ENCODE measurements around the gene SOCS7. TPM values are rescaled to one million over a fixed set of nuclear protein-coding genes. Genes with fewer than 3 reads are reported as not detected.

SOCS7 gene
- total RNA-seq, 1 experiment from 2014 or later, result 31.0 TPM

GRCh38 chr17:38334480-38335364 is 16.9 kb upstream of the SOCS7 start:
- H3K4me3 ChIP-seq (ENCODE audit: low read depth in 2 of 2, low read length in 2 of 2), result no peak overlapping the region
- DNase-seq (ENCODE audit: low read depth, low spot score) (no peak), ATAC-seq (no peak)
- no peaks in the 10 kb centered on the region for H3K4me1 ChIP-seq (ENCODE audit: control insufficient read depth, insufficient read depth, low read length)
- TF ChIP-seq POLR2AphosphoS5 (IDR thresholded peaks at IDR 0.05; ENCODE audit: low read depth, low read length) (no peak), SIN3A (IDR thresholded peaks at IDR 0.05; ENCODE audit: borderline replicate concordance, insufficient read depth, low read depth, low read length) (no peak), REST (IDR thresholded peaks at IDR 0.05; ENCODE audit: insufficient read depth in 1 of 2, low read depth in 2 of 2, low read length in 1 of 2) (no peak), TCF7L2 (IDR thresholded peaks at IDR 0.05; ENCODE audit: low read depth, low read length) (no peak)
- TF ChIP-seq, protein P1, sequence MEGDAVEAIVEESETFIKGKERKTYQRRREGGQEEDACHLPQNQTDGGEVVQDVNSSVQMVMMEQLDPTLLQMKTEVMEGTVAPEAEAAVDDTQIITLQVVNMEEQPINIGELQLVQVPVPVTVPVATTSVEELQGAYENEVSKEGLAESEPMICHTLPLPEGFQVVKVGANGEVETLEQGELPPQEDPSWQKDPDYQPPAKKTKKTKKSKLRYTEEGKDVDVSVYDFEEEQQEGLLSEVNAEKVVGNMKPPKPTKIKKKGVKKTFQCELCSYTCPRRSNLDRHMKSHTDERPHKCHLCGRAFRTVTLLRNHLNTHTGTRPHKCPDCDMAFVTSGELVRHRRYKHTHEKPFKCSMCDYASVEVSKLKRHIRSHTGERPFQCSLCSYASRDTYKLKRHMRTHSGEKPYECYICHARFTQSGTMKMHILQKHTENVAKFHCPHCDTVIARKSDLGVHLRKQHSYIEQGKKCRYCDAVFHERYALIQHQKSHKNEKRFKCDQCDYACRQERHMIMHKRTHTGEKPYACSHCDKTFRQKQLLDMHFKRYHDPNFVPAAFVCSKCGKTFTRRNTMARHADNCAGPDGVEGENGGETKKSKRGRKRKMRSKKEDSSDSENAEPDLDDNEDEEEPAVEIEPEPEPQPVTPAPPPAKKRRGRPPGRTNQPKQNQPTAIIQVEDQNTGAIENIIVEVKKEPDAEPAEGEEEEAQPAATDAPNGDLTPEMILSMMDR (IDR thresholded peaks at IDR 0.05), result no peak
- ChIA-PET POLR2A (interaction anchor here (0.6 kb wide), 1 partner anchor 223 kb away, joined by 7 read pairs; no protein-coding TSS in a partner anchor), CTCF (interaction anchor here (0.6 to 0.7 kb wide), 2 partner anchors 46 to 77 kb away, joined by 3 read pairs; no protein-coding TSS in a partner anchor)
- BruUV-seq (replicated peaks), result no TSS peak
- in situ Hi-C loops (cut with HindIII; ENCODE audit: low pct_unique_long_range_greater_than_20kb, low sequenced_read_pairs), result no loop called here
- H3K9me3 ChIP-seq (ENCODE audit: control insufficient read depth, insufficient read depth, low read depth, low read length), result no peaks in the 10 kb centered on the region
- no peaks in the 10 kb centered on the region for H3K36me3 ChIP-seq (ENCODE audit: control insufficient read depth, insufficient read depth, low read length)
- intact Hi-C loops (cut with micrococcal nuclease; ENCODE audit: unreplicated experiment), result no loop called here
- H3K27ac ChIP-seq (ENCODE audit: low read length), result no peak overlapping the region
- no peaks in the 10 kb centered on the region for H3K27me3 ChIP-seq (ENCODE audit: control insufficient read depth, insufficient read depth, low read length)

DNA sequence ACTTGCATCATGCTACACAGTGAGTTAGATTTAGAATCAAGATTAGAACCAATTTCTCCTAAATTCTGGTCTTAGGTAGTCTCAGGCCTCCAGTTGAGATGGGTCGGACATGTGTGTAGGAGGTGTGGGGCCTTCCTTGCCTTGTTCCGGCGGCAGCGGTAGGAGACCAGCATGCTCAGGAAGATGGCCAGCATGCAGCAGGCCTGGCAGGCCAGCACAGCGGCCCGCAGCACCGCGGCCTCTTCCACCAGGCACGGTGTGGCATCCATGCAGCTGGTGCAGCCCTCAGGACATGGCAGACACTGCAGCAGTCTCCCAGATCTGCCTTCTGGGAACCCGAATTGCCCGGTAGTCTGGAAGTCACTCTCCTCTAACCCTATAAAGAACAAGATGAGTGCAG is 14.8 kb upstream of the SOCS7 start:
- DNase-seq (ENCODE audit: low read depth, low spot score) (no peak), ATAC-seq (no peak)
- TF ChIP-seq, protein P1 (IDR thresholded peaks at IDR 0.05), result no peak
- TF ChIP-seq POLR2AphosphoS5 (IDR thresholded peaks at IDR 0.05; ENCODE audit: low read depth, low read length), result no peak
- TF ChIP-seq SIN3A (IDR thresholded peaks at IDR 0.05; ENCODE audit: borderline replicate concordance, insufficient read depth, low read depth, low read length), result no peak
- no peak for TF ChIP-seq REST (IDR thresholded peaks at IDR 0.05; ENCODE audit: insufficient read depth in 1 of 2, low read depth in 2 of 2, low read length in 1 of 2)
- TF ChIP-seq TCF7L2 (IDR thresholded peaks at IDR 0.05; ENCODE audit: low read depth, low read length), result no peak
- Histone ChIP-seq H3K4me3 (ENCODE audit: low read depth in 2 of 2, low read length in 2 of 2) (no peak overlapping the region), H3K9me3 (ENCODE audit: control insufficient read depth, insufficient read depth, low read depth, low read length) (no peaks in the 10 kb centered on the region), H3K27me3 (ENCODE audit: control insufficient read depth, insufficient read depth, low read length) (no peaks in the 10 kb centered on the region), H3K36me3 (ENCODE audit: control insufficient read depth, insufficient read depth, low read length) (no peaks in the 10 kb centered on the region), H3K4me1 (ENCODE audit: control insufficient read depth, insufficient read depth, low read length) (no peaks in the 10 kb centered on the region), H3K27ac (ENCODE audit: low read length) (no peak overlapping the region)
- no TSS peak for BruUV-seq (replicated peaks)
- intact Hi-C loops (cut with micrococcal nuclease; ENCODE audit: unreplicated experiment) (no loop called here), in situ Hi-C loops (cut with HindIII; ENCODE audit: low pct_unique_long_range_greater_than_20kb, low sequenced_read_pairs) (no loop called here)
- ChIA-PET POLR2A (no interaction called here), CTCF (no interaction called here)

Measured in Panc1 (cell line).